Skeletal muscle tissue (tissue), 4 donors: ENCODE data around the gene HS3ST3B1. TPM values are rescaled to one million over a fixed set of nuclear protein-coding genes. Genes with fewer than 3 reads are reported as not detected.
A peak's percentile ranks its signal among the peaks of the same experiment; 100 is the strongest.

Experiments used
- H3K27ac ChIP-seq: one replicate; pipeline ENCODE4 v1.7.0; 2013; ENCODE audit warnings: mild to moderate bottlenecking, low read depth, low read length, inconsistent platforms
- H3K27me3 ChIP-seq, 3 donors: one replicate each; pipeline ENCODE4 v1.7.0; 2013; ENCODE audit warnings: low read length in 3 of 3; ENCODE audit not compliant: control insufficient read depth in 3 of 3, insufficient read depth in 3 of 3
- H3K36me3 ChIP-seq, 3 donors: one replicate each; pipeline ENCODE4 v1.7.0; 2013; ENCODE audit warnings: low read length in 3 of 3; ENCODE audit not compliant: control insufficient read depth in 3 of 3, insufficient read depth in 3 of 3
- H3K4me1 ChIP-seq, 3 donors: one replicate each; pipeline ENCODE4 v1.7.0; 2013; ENCODE audit warnings: low read length in 3 of 3, mild to moderate bottlenecking in 3 of 3; ENCODE audit not compliant: control insufficient read depth in 3 of 3, insufficient read depth in 3 of 3
- H3K4me3 ChIP-seq, 3 donors: one replicate each; pipeline ENCODE4 v1.7.0; 2013; ENCODE audit warnings: low read length in 3 of 3
- H3K9ac ChIP-seq, 3 donors: one replicate each; pipeline ENCODE4 v1.7.0; 2013; ENCODE audit warnings: low read length in 3 of 3, mild to moderate bottlenecking in 3 of 3, moderate library complexity in 2 of 3, low read depth in 1 of 3
- H3K9me3 ChIP-seq, 3 donors: one replicate each; pipeline ENCODE4 v1.7.0; 2013; ENCODE audit warnings: low read length in 3 of 3; ENCODE audit not compliant: control insufficient read depth in 3 of 3
- total RNA-seq: library from RNA; depleted of rRNA; stranded (reverse); fragments of >200 nt; gene quantifications from one replicate; pipeline ENCODE4 v1.2.3, GENCODE V29; 2014
- donor health status: Osteomylitis.

Gene HS3ST3B1
- total RNA-seq, 1 donor from 2014 or later: 2.6 TPM

- Histone ChIP-seq H3K27me3 (peaks cover 60 to 72% (median 69%) of the 10 kb centered on the region in 3 donors), H3K9me3 (no peaks in the 10 kb centered on the region), H3K4me3 (no peak overlapping the region), H3K27ac (no peak overlapping the region), H3K9ac (no peak overlapping the region), H3K36me3 (no peaks in the 10 kb centered on the region), H3K4me1 (peaks cover 12 to 24% (median 24%) of the 10 kb centered on the region in 3 donors)
These were observed 5.2 kb upstream of the HS3ST3B1 start for GRCh38 chr17:14295676-14296075.

- Histone ChIP-seq H3K9me3 (no peaks in the 10 kb centered on the region), H3K27me3 (peaks cover 60 to 73% (median 69%) of the 10 kb centered on the region in 3 donors), H3K27ac (no peak overlapping the region), H3K36me3 (no peaks in the 10 kb centered on the region), H3K9ac (no peak overlapping the region), H3K4me3 (peak overlapping the region in 1 of 3 donors; percentile 54), H3K4me1 (peaks cover 19 to 30% (median 24%) of the 10 kb centered on the region in 3 donors)
These were observed 4.5 kb upstream of the HS3ST3B1 start for GRCh38 chr17:14296166-14296910.

GRCh38 chr17:14297161-14297851, 3.6 kb upstream of the HS3ST3B1 start:
- no peak overlapping the region for H3K27ac ChIP-seq
- H3K36me3 ChIP-seq: no peaks in the 10 kb centered on the region
- peak overlapping the region; percentile 48 to 54 (median 49) for H3K4me3 ChIP-seq
- H3K4me1 ChIP-seq: peaks cover 28 to 40% (median 32%) of the 10 kb centered on the region in 3 donors
- no peaks in the 10 kb centered on the region for H3K9me3 ChIP-seq
- peaks cover 64 to 79% (median 74%) of the 10 kb centered on the region in 3 donors for H3K27me3 ChIP-seq
- H3K9ac ChIP-seq: peak overlapping the region in 1 of 3 donors; percentile 40

- Histone ChIP-seq H3K27me3 (peaks cover 65 to 80% (median 79%) of the 10 kb centered on the region in 3 donors), H3K27ac (no peak overlapping the region), H3K9ac (no peak overlapping the region), H3K36me3 (no peaks in the 10 kb centered on the region), H3K4me3 (no peak overlapping the region), H3K9me3 (no peaks in the 10 kb centered on the region), H3K4me1 (peaks cover 37 to 47% (median 41%) of the 10 kb centered on the region in 3 donors)
These were observed 2.5 kb upstream of the HS3ST3B1 start for GRCh38 chr17:14298221-14298946.

GRCh38 chr17:14298947-14299279, 2.0 kb upstream of the HS3ST3B1 start:
- Histone ChIP-seq H3K4me3 (no peak overlapping the region), H3K9me3 (no peaks in the 10 kb centered on the region), H3K4me1 (peaks cover 41 to 47% (median 44%) of the 10 kb centered on the region in 3 donors), H3K27ac (no peak overlapping the region), H3K9ac (no peak overlapping the region), H3K36me3 (no peaks in the 10 kb centered on the region), H3K27me3 (peaks cover 65 to 82% (median 80%) of the 10 kb centered on the region in 3 donors)

GRCh38 chr17:14299280-14300141, 1.4 kb upstream of the HS3ST3B1 start:
- Histone ChIP-seq H3K9me3 (no peaks in the 10 kb centered on the region), H3K4me1 (peaks cover 41 to 47% (median 44%) of the 10 kb centered on the region in 3 donors), H3K27me3 (peaks cover 65 to 87% (median 86%) of the 10 kb centered on the region in 3 donors), H3K9ac (peak overlapping the region in 1 of 3 donors; percentile 40), H3K27ac (no peak overlapping the region), H3K4me3 (peak overlapping the region; percentile 9 to 45 (median 35)), H3K36me3 (no peaks in the 10 kb centered on the region)

GRCh38 chr17:14301279-14302090, 604 bp downstream of the HS3ST3B1 start:
- Histone ChIP-seq H3K27me3 (peaks cover 56 to 86% (median 84%) of the 10 kb centered on the region in 3 donors), H3K9ac (peak overlapping the region; percentile 46 to 77 (median 68)), H3K4me1 (peaks cover 41 to 47% (median 44%) of the 10 kb centered on the region in 3 donors)

GRCh38 chr17:14302091-14302430, 1.2 kb downstream of the HS3ST3B1 start:
- Histone ChIP-seq H3K36me3 (no peaks in the 10 kb centered on the region), H3K27me3 (peaks cover 50 to 82% (median 78%) of the 10 kb centered on the region in 3 donors), H3K9me3 (no peaks in the 10 kb centered on the region), H3K27ac (no peak overlapping the region), H3K9ac (peak overlapping the region; percentile 46 to 77 (median 68)), H3K4me3 (peak overlapping the region; percentile 69 to 83 (median 76)), H3K4me1 (peaks cover 41 to 45% (median 44%) of the 10 kb centered on the region in 3 donors)

More at GRCh38 chr17:14301279-14302090, 604 bp downstream of the HS3ST3B1 start:
- no peaks in the 10 kb centered on the region for H3K9me3 ChIP-seq
- H3K4me3 ChIP-seq: peak overlapping the region; percentile 69 to 83 (median 76)
- H3K27ac ChIP-seq: peak overlapping the region; percentile 30
- H3K36me3 ChIP-seq: no peaks in the 10 kb centered on the region
